NCI-H460 (cell line): Measurements from ENCODE around the gene PBX2. TPM values are rescaled to one million over a fixed set of nuclear protein-coding genes. Genes with fewer than 3 reads are reported as not detected.
"Not testable (repeated sequence)": the region's sequence is repeated elsewhere in the genome, so short reads cannot be mapped to it uniquely, and the experiment has no call there.

Experiments used
- DNase-seq: peaks from one replicate; pipeline ENCODE4 v3.0.0-alpha.2; 2016; ENCODE audit warnings: low read depth; ENCODE audit errors: extremely low read depth
- total RNA-seq: library from RNA; depleted of rRNA; stranded (reverse); fragments of >200 nt; shearing (Covaris generic); gene quantifications from 2 replicates; pipeline ENCODE4 v1.2.3, GENCODE V29; 2014

PBX2 gene
- total RNA-seq, 1 experiment from 2014 or later, result 10.7 TPM

GRCh38 chr6:32187725-32188380 lies 2.1 kb downstream of the PBX2 start:
- not testable (repeated sequence) for DNase-seq

- DNase-seq, result no peak
Observed at GRCh38 chr6:32187009-32187709, 2.8 kb downstream of the PBX2 start.

- not testable (repeated sequence) for DNase-seq
Observed at GRCh38 chr6:32186151-32186840, 3.7 kb downstream of the PBX2 start.

- DNase-seq, result peak; percentile 74
Observed at GRCh38 chr6:32185681-32186131, 4.3 kb downstream of the PBX2 start.

GRCh38 chr6:32184084-32184640 lies 5.8 kb downstream of the PBX2 start, which contains the start of gene AGER:
Gene AGER (minus strand): TSS chr6:32184253. CDS start chr6:32184222, 31 bp downstream.
- DNase-seq, result no peak

GRCh38 chr6:32183483-32184083 lies 6.4 kb downstream of the PBX2 start:
- no peak for DNase-seq

- DNase-seq, result no peak
Observed at GRCh38 chr6:32183030-32183429, 7.0 kb downstream of the PBX2 start.

- no peak for DNase-seq
Observed at GRCh38 chr6:32182555-32182981, 7.4 kb downstream of the PBX2 start.

GRCh38 chr6:32181915-32182529 lies 8.0 kb downstream of the PBX2 start:
- no peak for DNase-seq

- DNase-seq, result no peak
Observed at GRCh38 chr6:32181148-32181702, 8.8 kb downstream of the PBX2 start.

- no peak for DNase-seq
Observed at GRCh38 chr6:32179766-32180405, 10.1 kb downstream of the PBX2 start.

- DNase-seq, result no peak
Observed at GRCh38 chr6:32178547-32179440, 11.2 kb downstream of the PBX2 start.

GRCh38 chr6:32177788-32178546 lies 12.0 kb downstream of the PBX2 start, which contains the start of gene RNF5:
Gene RNF5 (plus strand): TSS chr6:32178405. CDS start chr6:32178512, 107 bp downstream.
- peak; percentile 99 for DNase-seq

GRCh38 chr6:32177183-32177787 lies 12.7 kb downstream of the PBX2 start:
- peak; percentile 22 for DNase-seq

- DNase-seq, result no peak
Observed at GRCh38 chr6:32176476-32177182, 13.4 kb downstream of the PBX2 start.

- peak; percentile 90 for DNase-seq
Observed at GRCh38 chr6:32175711-32176475, 14.1 kb downstream of the PBX2 start, which contains the start of gene AGPAT1. Gene AGPAT1 (minus strand): TSS chr6:32176084. CDS start chr6:32171496, 4,588 bp downstream.
